Coronary artery (tissue), 2 donors: ENCODE results near the gene SMIM35.

Experiments used
- DNase-seq: peaks from one replicate; pipeline ENCODE4 v3.0.0-alpha.2; 2017; ENCODE audit warnings: low spot score
- H3K27ac ChIP-seq, 2 donors: fragments of 200-600 bp; sonication (generic); one replicate each; pipeline ENCODE4 v1.5.1; 2016 to 2019
- H3K4me3 ChIP-seq: fragments of 200-600 bp; sonication (generic); 2 replicates; pipeline ENCODE4 v1.5.1; 2016; ENCODE audit warnings: mild to moderate bottlenecking, moderate library complexity
- CTCF ChIP-seq: fragments of 200-600 bp; sonication (generic); IDR thresholded peaks from one replicate; pipeline ENCODE4 v1.5.1; 2019; ENCODE audit warnings: antibody characterized with exemption

Gene SMIM35

GRCh38 chr11:118129471-118130172 is 42.9 kb upstream of the SMIM35 start:
- Histone ChIP-seq H3K4me3 (no peak overlapping the region), H3K27ac (no peak overlapping the region)
- no peak for TF ChIP-seq CTCF
- DNase-seq = no peak

DNA sequence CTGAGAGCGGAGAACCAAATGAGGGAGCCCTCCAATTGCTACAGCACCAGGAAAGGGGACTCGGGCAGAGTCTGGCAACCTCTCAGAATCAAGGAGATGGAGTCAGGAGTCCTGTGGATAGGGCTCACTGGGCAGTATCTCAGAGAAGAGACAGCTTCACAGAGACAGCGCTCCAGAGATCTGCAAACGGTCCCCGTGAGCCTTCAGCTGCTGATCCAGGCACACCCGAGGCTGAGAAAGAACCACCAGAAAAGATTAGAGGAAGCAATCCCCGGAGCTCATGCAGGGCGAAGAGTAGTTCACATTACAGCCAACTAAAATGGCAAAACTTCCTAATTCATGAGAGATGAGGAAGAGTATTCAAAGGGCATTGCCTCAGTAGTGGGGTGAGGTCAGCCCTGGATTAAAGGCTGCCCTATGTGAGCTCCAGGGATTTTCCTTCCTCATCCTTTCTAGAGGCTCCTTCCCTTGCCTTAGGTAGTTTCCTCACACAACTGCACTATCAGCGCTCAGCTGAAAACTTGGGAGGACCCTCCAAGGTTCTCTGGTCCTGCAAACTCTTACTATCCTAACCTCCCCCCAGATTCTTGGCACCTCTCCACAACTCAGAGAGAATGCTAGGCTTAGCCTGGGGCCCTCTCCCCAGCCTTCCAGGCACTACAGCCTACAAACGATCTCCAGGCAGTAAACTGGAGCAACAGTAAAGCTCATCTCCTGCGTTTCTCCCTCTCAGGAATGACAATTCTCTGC is 42.1 kb upstream of the SMIM35 start:
- no peak for DNase-seq
- no peak for TF ChIP-seq CTCF
- Histone ChIP-seq H3K4me3 (no peak overlapping the region), H3K27ac (no peak overlapping the region)

GRCh38 chr11:118128310-118128709 is 41.5 kb upstream of the SMIM35 start:
- no peak for TF ChIP-seq CTCF
- DNase-seq = no peak
- H3K27ac ChIP-seq = no peak overlapping the region
- no peak overlapping the region for H3K4me3 ChIP-seq

DNA sequence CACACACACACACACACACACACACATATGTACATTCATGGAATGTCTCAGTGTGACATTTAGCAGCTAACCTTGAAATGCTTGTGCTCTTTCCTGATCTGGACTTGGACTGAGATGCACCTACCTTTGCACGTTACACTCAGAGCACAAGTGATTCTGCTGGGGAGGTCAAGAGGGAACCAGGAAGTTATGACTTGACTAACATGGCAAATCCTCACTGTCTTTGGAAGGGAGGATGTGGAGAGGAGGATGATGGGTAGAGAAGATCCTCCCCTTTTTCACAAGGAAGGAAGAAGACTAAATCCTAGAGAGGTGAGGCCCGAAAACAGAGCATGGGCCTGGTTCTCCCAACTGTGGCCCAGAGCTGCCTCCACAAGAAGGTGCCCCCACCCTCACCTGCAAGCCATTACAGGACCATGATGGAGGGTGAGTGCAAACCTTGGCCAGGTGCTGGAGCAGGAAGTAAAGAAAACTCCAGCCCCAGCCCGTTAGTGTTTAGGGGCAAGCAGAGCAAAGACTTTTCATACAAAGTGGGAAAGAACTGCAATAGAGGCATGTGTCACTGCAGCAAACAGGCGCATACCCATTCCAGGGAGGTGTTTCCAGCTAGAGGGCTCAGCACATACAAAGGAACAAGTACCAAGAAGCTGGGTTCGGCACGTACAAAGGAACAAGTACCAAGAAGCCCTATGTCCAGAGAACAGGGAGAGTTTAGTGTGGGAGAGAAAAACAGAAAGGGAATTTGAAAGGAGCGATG is 39.5 kb upstream of the SMIM35 start:
- H3K27ac ChIP-seq = no peak overlapping the region
- no peak for DNase-seq
- no peak overlapping the region for H3K4me3 ChIP-seq
- TF ChIP-seq CTCF = no peak

DNA sequence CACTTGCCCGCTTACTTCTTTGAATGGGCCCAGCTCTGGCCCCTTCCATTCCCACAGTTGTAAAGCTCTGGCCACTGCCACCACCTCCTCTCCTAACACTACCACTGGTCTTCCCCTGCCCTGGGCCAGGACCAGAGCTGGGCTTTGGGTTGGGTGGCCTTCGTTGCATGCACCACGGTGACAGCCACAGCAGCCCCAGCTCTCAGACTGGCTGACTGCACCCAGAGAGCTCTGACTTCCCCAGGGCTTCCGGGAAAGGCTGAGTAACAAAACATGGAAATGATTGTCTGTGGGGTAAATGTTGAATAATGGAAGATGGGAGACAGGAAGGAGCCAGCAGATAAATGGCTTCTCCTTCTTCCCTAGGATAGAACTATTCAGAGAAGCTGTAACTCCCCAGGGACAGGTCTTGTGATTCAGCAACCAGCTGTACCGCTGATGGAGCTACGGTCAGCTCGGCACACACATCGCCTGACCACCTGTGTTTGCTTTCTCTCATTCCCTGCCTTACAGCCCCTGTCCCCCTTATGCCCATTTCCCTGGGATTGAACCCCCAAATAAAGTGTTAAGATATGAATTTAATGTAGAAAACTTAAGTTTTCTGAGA is 38.3 kb upstream of the SMIM35 start:
- no peak for TF ChIP-seq CTCF
- DNase-seq = no peak
- H3K27ac ChIP-seq = no peak overlapping the region
- H3K4me3 ChIP-seq = no peak overlapping the region

- no peak for TF ChIP-seq CTCF
These were observed 34.0 kb upstream of the SMIM35 start for GRCh38 chr11:118120793-118121192.

More at GRCh38 chr11:118120793-118121192, 34.0 kb upstream of the SMIM35 start:
- H3K27ac ChIP-seq = no peak overlapping the region
- DNase-seq = no peak
- no peak overlapping the region for H3K4me3 ChIP-seq
